Measurements from ENCODE around the gene MAMDC2. TPM values are rescaled to one million over a fixed set of nuclear protein-coding genes. Genes with fewer than 3 reads are reported as not detected.
A peak's percentile ranks its signal among the peaks of the same experiment; 100 is the strongest.

Gene MAMDC2
- total RNA-seq, 2 donors from 2014 or later: 28.8 to 32.5 TPM

- Histone ChIP-seq H3K36me3 (no peaks in the 10 kb centered on the region), H3K9me3 (no peaks in the 10 kb centered on the region), H3K27me3 (no peaks in the 10 kb centered on the region), H3K4me3 (no peak overlapping the region), H3K4me1 (peaks cover 0 to 29% of the 10 kb centered on the region in 2 donors), H3K27ac (no peak overlapping the region)
- no peak for DNase-seq (ENCODE audit: low spot score)
- TF ChIP-seq CTCF (IDR thresholded peaks at IDR 0.05): no peak
Measured at GRCh38 chr9:70131296-70131695, 87.6 kb downstream of the MAMDC2 start.

GRCh38 chr9:70133253-70134208 lies 89.9 kb downstream of the MAMDC2 start:
- no peak for DNase-seq (ENCODE audit: low spot score)
- no peaks in the 10 kb centered on the region for H3K36me3 ChIP-seq

GRCh38 chr9:70134360-70134759 lies 90.7 kb downstream of the MAMDC2 start:
- Histone ChIP-seq H3K27me3 (no peaks in the 10 kb centered on the region), H3K36me3 (no peaks in the 10 kb centered on the region), H3K4me3 (no peak overlapping the region), H3K4me1 (peaks cover 0 to 19% of the 10 kb centered on the region in 2 donors), H3K27ac (peak overlapping the region; percentile 4 to 34), H3K9me3 (no peaks in the 10 kb centered on the region)
- no peak for TF ChIP-seq CTCF (IDR thresholded peaks at IDR 0.05)
- no peak for DNase-seq (ENCODE audit: low spot score)

More at GRCh38 chr9:70133253-70134208, 89.9 kb downstream of the MAMDC2 start:
- TF ChIP-seq CTCF (IDR thresholded peaks at IDR 0.05): no peak
- Histone ChIP-seq H3K27me3 (no peaks in the 10 kb centered on the region), H3K9me3 (no peaks in the 10 kb centered on the region), H3K27ac (peak overlapping the region; percentile 4 to 34), H3K4me1 (peaks cover 0 to 19% of the 10 kb centered on the region in 2 donors), H3K4me3 (no peak overlapping the region)

GRCh38 chr9:70135176-70135575 lies 91.5 kb downstream of the MAMDC2 start:
- no peak for DNase-seq (ENCODE audit: low spot score)
- no peak overlapping the region for H3K4me3 ChIP-seq
- peaks cover 5% of the 10 kb centered on the region for H3K36me3 ChIP-seq
- peaks cover 0 to 19% of the 10 kb centered on the region in 2 donors for H3K4me1 ChIP-seq
- H3K9me3 ChIP-seq: no peaks in the 10 kb centered on the region
- no peaks in the 10 kb centered on the region for H3K27me3 ChIP-seq
- H3K27ac ChIP-seq: peak overlapping the region in 1 of 2 donors; percentile 34
- no peak for TF ChIP-seq CTCF (IDR thresholded peaks at IDR 0.05)

- no peaks in the 10 kb centered on the region for H3K9me3 ChIP-seq
- H3K4me3 ChIP-seq: no peak overlapping the region
- H3K4me1 ChIP-seq: peaks cover 0 to 19% of the 10 kb centered on the region in 2 donors
- H3K27me3 ChIP-seq: no peaks in the 10 kb centered on the region
- H3K36me3 ChIP-seq: peaks cover 20% of the 10 kb centered on the region
- no peak overlapping the region for H3K27ac ChIP-seq
- no peak for TF ChIP-seq CTCF (IDR thresholded peaks at IDR 0.05)
- no peak for DNase-seq (ENCODE audit: low spot score)
Measured at GRCh38 chr9:70136632-70137031, 93.0 kb downstream of the MAMDC2 start.
